ENCODE results near the gene PWWP2B. TPM values are rescaled to one million over a fixed set of nuclear protein-coding genes. Genes with fewer than 3 reads are reported as not detected.

The PWWP2B gene
- total and polyA plus RNA-seq, 2 of the 13 experiments (the other 11 are each of a cell fraction or from before 2014, with no cell fraction given): 2.3 to 4.7 TPM

DNA sequence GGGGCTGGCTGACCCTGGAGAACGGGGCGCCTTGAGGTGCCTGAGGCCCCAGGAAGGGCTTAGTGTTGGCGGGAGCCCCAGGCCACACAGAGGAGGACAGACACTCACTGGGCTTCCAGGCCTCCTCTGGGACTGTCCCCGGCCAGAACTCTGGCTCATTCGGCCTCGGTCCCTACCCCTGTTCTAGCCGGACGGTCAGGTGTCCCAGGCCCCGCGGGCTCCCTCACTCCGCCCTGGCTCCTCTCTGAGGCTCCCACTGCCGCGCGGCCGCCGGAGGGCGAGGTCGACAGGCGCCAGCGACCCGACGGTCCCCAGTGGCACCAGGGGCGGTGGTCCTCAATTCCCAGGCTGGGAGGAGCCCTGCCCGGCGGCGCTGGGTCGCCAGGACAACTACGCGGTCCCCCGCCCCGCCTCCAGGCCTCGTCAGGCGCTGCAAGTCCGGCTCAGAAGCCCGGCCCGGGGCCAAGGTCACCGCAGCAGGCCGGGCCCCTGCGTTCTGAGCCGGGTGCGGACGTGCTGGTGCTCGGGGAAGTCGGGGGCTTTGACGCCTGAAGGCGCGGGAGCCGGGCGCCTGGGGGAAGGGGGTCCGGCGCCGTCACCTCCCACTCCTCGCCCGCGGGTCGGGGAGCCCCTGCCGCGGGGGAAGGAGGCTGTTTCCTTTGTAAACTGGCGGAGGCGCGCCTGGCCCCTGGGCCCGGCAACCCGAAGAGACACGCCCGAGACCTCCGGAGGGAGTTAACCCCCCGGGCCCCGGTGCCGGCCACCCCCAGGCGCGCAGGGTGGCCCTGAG, 1.1 kb upstream of the PWWP2B start (continued):
- TF ChIP-seq, protein P1, sequence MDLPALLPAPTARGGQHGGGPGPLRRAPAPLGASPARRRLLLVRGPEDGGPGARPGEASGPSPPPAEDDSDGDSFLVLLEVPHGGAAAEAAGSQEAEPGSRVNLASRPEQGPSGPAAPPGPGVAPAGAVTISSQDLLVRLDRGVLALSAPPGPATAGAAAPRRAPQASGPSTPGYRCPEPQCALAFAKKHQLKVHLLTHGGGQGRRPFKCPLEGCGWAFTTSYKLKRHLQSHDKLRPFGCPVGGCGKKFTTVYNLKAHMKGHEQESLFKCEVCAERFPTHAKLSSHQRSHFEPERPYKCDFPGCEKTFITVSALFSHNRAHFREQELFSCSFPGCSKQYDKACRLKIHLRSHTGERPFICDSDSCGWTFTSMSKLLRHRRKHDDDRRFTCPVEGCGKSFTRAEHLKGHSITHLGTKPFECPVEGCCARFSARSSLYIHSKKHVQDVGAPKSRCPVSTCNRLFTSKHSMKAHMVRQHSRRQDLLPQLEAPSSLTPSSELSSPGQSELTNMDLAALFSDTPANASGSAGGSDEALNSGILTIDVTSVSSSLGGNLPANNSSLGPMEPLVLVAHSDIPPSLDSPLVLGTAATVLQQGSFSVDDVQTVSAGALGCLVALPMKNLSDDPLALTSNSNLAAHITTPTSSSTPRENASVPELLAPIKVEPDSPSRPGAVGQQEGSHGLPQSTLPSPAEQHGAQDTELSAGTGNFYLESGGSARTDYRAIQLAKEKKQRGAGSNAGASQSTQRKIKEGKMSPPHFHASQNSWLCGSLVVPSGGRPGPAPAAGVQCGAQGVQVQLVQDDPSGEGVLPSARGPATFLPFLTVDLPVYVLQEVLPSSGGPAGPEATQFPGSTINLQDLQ (CRISPR knock-in tag; IDR thresholded peaks at IDR 0.05): 0 out of 2 replicates have a peak, but pooled peaks have one; percentile 30
- TF ChIP-seq ZNF567 (CRISPR knock-in tag; IDR thresholded peaks at IDR 0.05; ENCODE audit: borderline replicate concordance) (0 out of 2 replicates have a peak, but pooled peaks have one; percentile 12), ZFY (CRISPR knock-in tag; IDR thresholded peaks at IDR 0.05) (peak; percentile 90), THYN1 (CRISPR knock-in tag; IDR thresholded peaks at IDR 0.05; ENCODE audit: borderline replicate concordance, low read depth) (no peak), NONO (IDR thresholded peaks at IDR 0.05) (no peak), NONO (CRISPR knock-in tag; conservative IDR thresholded peaks at IDR 0.05) (0 out of 2 replicates have a peak, but pooled peaks have one; percentile 28), GATAD1 (CRISPR knock-in tag; IDR thresholded peaks at IDR 0.05) (no peak), SKI (IDR thresholded peaks at IDR 0.05; ENCODE audit: partially characterized antibody) (no peak), ZNF282 (IDR thresholded peaks at IDR 0.05; ENCODE audit: partially characterized antibody) (no peak), ZNF296 (CRISPR knock-in tag; conservative IDR thresholded peaks at IDR 0.05) (no peak), KDM1A (CRISPR knock-in tag; IDR thresholded peaks at IDR 0.05) (no peak), ZFP90 (CRISPR knock-in tag; IDR thresholded peaks at IDR 0.05; ENCODE audit: borderline replicate concordance) (no peak; the same call in 1 of the 2 replicates), ZNF547 (CRISPR knock-in tag; IDR thresholded peaks at IDR 0.05) (peak; percentile 27; the same call in 1 of the 2 replicates), MXI1 (IDR thresholded peaks at IDR 0.05; ENCODE audit: borderline replicate concordance, low read depth, low read length) (peak; percentile 67; the same call in 1 of the 3 replicates), SMARCE1 (IDR thresholded peaks at IDR 0.05; ENCODE audit: borderline replicate concordance) (no peak)
- TF ChIP-seq, protein P2, sequence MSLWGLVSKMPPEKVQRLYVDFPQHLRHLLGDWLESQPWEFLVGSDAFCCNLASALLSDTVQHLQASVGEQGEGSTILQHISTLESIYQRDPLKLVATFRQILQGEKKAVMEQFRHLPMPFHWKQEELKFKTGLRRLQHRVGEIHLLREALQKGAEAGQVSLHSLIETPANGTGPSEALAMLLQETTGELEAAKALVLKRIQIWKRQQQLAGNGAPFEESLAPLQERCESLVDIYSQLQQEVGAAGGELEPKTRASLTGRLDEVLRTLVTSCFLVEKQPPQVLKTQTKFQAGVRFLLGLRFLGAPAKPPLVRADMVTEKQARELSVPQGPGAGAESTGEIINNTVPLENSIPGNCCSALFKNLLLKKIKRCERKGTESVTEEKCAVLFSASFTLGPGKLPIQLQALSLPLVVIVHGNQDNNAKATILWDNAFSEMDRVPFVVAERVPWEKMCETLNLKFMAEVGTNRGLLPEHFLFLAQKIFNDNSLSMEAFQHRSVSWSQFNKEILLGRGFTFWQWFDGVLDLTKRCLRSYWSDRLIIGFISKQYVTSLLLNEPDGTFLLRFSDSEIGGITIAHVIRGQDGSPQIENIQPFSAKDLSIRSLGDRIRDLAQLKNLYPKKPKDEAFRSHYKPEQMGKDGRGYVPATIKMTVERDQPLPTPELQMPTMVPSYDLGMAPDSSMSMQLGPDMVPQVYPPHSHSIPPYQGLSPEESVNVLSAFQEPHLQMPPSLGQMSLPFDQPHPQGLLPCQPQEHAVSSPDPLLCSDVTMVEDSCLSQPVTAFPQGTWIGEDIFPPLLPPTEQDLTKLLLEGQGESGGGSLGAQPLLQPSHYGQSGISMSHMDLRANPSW (CRISPR knock-in tag; IDR thresholded peaks at IDR 0.05; ENCODE audit: borderline replicate concordance): no peak
- TF ChIP-seq, protein P3, sequence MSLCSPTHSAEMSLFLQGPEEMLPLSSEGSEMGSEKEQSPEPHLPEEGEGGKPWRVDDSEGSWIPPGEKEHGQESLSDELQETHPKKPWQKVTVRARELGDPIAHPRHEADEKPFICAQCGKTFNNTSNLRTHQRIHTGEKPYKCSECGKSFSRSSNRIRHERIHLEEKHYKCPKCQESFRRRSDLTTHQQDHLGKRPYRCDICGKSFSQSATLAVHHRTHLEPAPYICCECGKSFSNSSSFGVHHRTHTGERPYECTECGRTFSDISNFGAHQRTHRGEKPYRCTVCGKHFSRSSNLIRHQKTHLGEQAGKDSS (CRISPR knock-in tag; IDR thresholded peaks at IDR 0.05; ENCODE audit: borderline replicate concordance, low read depth): 0 out of 2 replicates have a peak, but pooled peaks have one; percentile 40
- TF ChIP-seq, protein P4, sequence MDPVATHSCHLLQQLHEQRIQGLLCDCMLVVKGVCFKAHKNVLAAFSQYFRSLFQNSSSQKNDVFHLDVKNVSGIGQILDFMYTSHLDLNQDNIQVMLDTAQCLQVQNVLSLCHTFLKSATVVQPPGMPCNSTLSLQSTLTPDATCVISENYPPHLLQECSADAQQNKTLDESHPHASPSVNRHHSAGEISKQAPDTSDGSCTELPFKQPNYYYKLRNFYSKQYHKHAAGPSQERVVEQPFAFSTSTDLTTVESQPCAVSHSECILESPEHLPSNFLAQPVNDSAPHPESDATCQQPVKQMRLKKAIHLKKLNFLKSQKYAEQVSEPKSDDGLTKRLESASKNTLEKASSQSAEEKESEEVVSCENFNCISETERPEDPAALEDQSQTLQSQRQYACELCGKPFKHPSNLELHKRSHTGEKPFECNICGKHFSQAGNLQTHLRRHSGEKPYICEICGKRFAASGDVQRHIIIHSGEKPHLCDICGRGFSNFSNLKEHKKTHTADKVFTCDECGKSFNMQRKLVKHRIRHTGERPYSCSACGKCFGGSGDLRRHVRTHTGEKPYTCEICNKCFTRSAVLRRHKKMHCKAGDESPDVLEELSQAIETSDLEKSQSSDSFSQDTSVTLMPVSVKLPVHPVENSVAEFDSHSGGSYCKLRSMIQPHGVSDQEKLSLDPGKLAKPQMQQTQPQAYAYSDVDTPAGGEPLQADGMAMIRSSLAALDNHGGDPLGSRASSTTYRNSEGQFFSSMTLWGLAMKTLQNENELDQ (CRISPR knock-in tag; IDR thresholded peaks at IDR 0.05; ENCODE audit: borderline replicate concordance): no peak
- TF ChIP-seq, protein P5, sequence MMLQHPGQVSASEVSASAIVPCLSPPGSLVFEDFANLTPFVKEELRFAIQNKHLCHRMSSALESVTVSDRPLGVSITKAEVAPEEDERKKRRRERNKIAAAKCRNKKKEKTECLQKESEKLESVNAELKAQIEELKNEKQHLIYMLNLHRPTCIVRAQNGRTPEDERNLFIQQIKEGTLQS (CRISPR knock-in tag; IDR thresholded peaks at IDR 0.05): no peak
